IMR-90 (cell line): ENCODE results near the gene GABBR2. TPM values are rescaled to one million over a fixed set of nuclear protein-coding genes. Genes with fewer than 3 reads are reported as not detected.

ENCODE experiments used
- ATAC-seq: fragments of 200-7000 bp; cut with Tn5 transposase; 2 replicates; pipeline ENCODE4 v1.9.1; 2020; ENCODE audit warnings: low read depth, mild to moderate bottlenecking, moderate library complexity
- BruUV-seq: library from RNA; stranded (reverse); fragments of 400-500 nt; replicated peaks from 2 replicates; lab custom pipeline; 2021; lab: Mats Ljungman, UMichigan
- CTCF ChIA-PET: fragments of 300-600 bp; formaldehyde crosslinking; extraction: SDS; loops from one replicate; lab custom pipeline; 2021; ENCODE audit warnings: antibody characterized with exemption; lab: Yijun Ruan, JAX
- POLR2A ChIA-PET: fragments of 300-600 bp; sonication (Branson Sonifier 250); formaldehyde crosslinking; loops from one replicate; lab custom pipeline; 2022; ENCODE audit warnings: antibody characterized with exemption; ENCODE audit not compliant: unreplicated experiment; lab: Charles Lee
- DNase-seq: peaks from one replicate; pipeline ENCODE4 v3.0.0; 2013
- H2AFZ ChIP-seq: replicated peaks from 2 replicates; pipeline ENCODE3; 2013; ENCODE audit warnings: low read length, mild to moderate bottlenecking; ENCODE audit not compliant: poor library complexity
- H2AK5ac ChIP-seq: 2 replicates; pipeline ENCODE4 v1.6.1; 2013; ENCODE audit warnings: low read depth, low read length, inconsistent platforms
- H2AK9ac ChIP-seq: replicated peaks from 2 replicates; pipeline ENCODE3; 2013; ENCODE audit warnings: mild to moderate bottlenecking, low read depth, low read length, moderate library complexity; ENCODE audit not compliant: poor library complexity
- H2BK120ac ChIP-seq: 2 replicates; pipeline ENCODE4 v1.6.1; 2013; ENCODE audit warnings: low read depth, low read length, inconsistent platforms
- H2BK15ac ChIP-seq: 3 replicates; pipeline ENCODE4 v1.6.1; 2013; ENCODE audit warnings: low read depth, low read length, inconsistent platforms
- H2BK20ac ChIP-seq: 2 replicates; pipeline ENCODE4 v1.6.1; 2013; ENCODE audit warnings: low read depth, mild to moderate bottlenecking, inconsistent platforms, low read length, moderate library complexity
- H2BK5ac ChIP-seq: 2 replicates; pipeline ENCODE4 v1.6.1; 2013; ENCODE audit warnings: mild to moderate bottlenecking, low read depth, low read length, inconsistent platforms; ENCODE audit not compliant: poor library complexity, severe bottlenecking
- H3K14ac ChIP-seq: replicated peaks from 2 replicates; pipeline ENCODE4 v1.6.1; 2013; ENCODE audit warnings: low read depth, low read length, inconsistent platforms
- H3K18ac ChIP-seq: 2 replicates; pipeline ENCODE4 v1.6.1; 2013; ENCODE audit warnings: low read depth, low read length, control low read depth
- H3K23ac ChIP-seq: 2 replicates; pipeline ENCODE4 v1.6.1; 2013; ENCODE audit warnings: low read depth, low read length, inconsistent platforms
- H3K27ac ChIP-seq: 2 replicates; pipeline ENCODE4 v1.5.1; 2013; ENCODE audit warnings: mild to moderate bottlenecking, control low read depth, low read length; ENCODE audit not compliant: insufficient read depth
- H3K27me3 ChIP-seq: 2 replicates; pipeline ENCODE4 v1.6.1; 2013; ENCODE audit warnings: low read length; ENCODE audit not compliant: control insufficient read depth, insufficient read depth
- H3K36me3 ChIP-seq: 2 replicates; pipeline ENCODE4 v1.6.1; 2013; ENCODE audit warnings: low read length, mixed read lengths; ENCODE audit not compliant: control insufficient read depth, insufficient read depth
- H3K4ac ChIP-seq: 2 replicates; pipeline ENCODE4 v1.6.1; 2013; ENCODE audit warnings: low read depth, low read length, inconsistent platforms
- H3K4me1 ChIP-seq: 2 replicates; pipeline ENCODE4 v1.6.1; 2013; ENCODE audit warnings: low read length, mixed read lengths; ENCODE audit not compliant: control insufficient read depth, insufficient read depth
- H3K4me2 ChIP-seq: 2 replicates; pipeline ENCODE4 v1.6.1; 2013; ENCODE audit warnings: low read depth, mild to moderate bottlenecking, control low read depth, low read length, moderate library complexity
- H3K4me3 ChIP-seq: 2 replicates; pipeline ENCODE4 v1.5.1; 2013; ENCODE audit warnings: low read depth, mild to moderate bottlenecking, control low read depth, low read length, moderate library complexity; ENCODE audit not compliant: insufficient read depth
- H3K56ac ChIP-seq: 2 replicates; pipeline ENCODE4 v1.6.1; 2013; ENCODE audit warnings: low read length, inconsistent platforms; ENCODE audit not compliant: insufficient read depth; ENCODE audit errors: extremely low read depth
- H3K79me1 ChIP-seq, 2 experiments: 2 replicates each; pipeline ENCODE4 v1.6.1; 2013; ENCODE audit warnings: low read length in 2 of 2, inconsistent platforms in 1 of 2, low read depth in 1 of 2
- H3K9ac ChIP-seq: 2 replicates; pipeline ENCODE4 v1.6.1; 2013; ENCODE audit warnings: low read depth, low read length, control low read depth
- H3K9me1 ChIP-seq: 2 replicates; pipeline ENCODE4 v1.6.1; 2013; ENCODE audit warnings: low read length, inconsistent platforms; ENCODE audit not compliant: insufficient read depth
- H3K9me3 ChIP-seq: 2 replicates; pipeline ENCODE4 v1.6.1; 2013; ENCODE audit warnings: low read length; ENCODE audit not compliant: control insufficient read depth, insufficient read depth
- H4K20me1 ChIP-seq: 2 replicates; pipeline ENCODE4 v1.6.1; 2013; ENCODE audit warnings: low read length, inconsistent platforms; ENCODE audit not compliant: insufficient read depth
- H4K5ac ChIP-seq: 2 replicates; pipeline ENCODE4 v1.6.1; 2013; ENCODE audit warnings: mild to moderate bottlenecking, low read depth, low read length, control low read depth
- H4K8ac ChIP-seq, 2 experiments: 2 replicates each; pipeline ENCODE4 v1.6.1; 2013; ENCODE audit warnings: low read depth in 2 of 2, low read length in 2 of 2, control low read depth in 1 of 2, inconsistent platforms in 1 of 2
- H4K91ac ChIP-seq: 2 replicates; pipeline ENCODE4 v1.6.1; 2013; ENCODE audit warnings: low read depth, low read length, inconsistent platforms; ENCODE audit not compliant: insufficient read depth
- BHLHE40 ChIP-seq: fragments of 150-350 bp; IDR thresholded peaks from 2 replicates; pipeline ENCODE4 v1.6.1; 2016; ENCODE audit warnings: mild to moderate bottlenecking, low read depth, low read length
- POLR2A ChIP-seq: IDR thresholded peaks from 2 replicates; pipeline ENCODE4 v1.6.1; 2012; ENCODE audit warnings: mild to moderate bottlenecking, low read depth, low read length
- RFX5 ChIP-seq: IDR thresholded peaks from 2 replicates; pipeline ENCODE4 v1.8.0; 2012; ENCODE audit warnings: low read depth, mild to moderate bottlenecking, low read length, moderate library complexity
- SMC3 ChIP-seq: fragments of 150-350 bp; IDR thresholded peaks from 2 replicates; pipeline ENCODE4 v1.6.1; 2016; ENCODE audit warnings: low read depth, mild to moderate bottlenecking, antibody characterized with exemption, low read length, moderate library complexity
- WGBS, 2 experiments: methylation state at CpG; one replicate each; pipeline versions ENCODE4 v1.1.5 to v1.1.7; 2013; ENCODE audit warnings: missing lambda C conversion rate in 2 of 2; ENCODE audit not compliant: insufficient read length in 1 of 2; ENCODE audit errors: extremely low coverage in 2 of 2; 5-methylcytosine and 5-hydroxymethylcytosine counted together
- dilution Hi-C: fragments of 300-500 bp; cut with HindIII; formaldehyde crosslinking; loops from one replicate; pipeline ENCODE4 v1.14.3; 2018; ENCODE audit warnings: low sequenced_read_pairs; ENCODE audit not compliant: unreplicated experiment
- in situ Hi-C: fragments of 300-500 bp; cut with MboI; formaldehyde crosslinking; loops from 3 replicates; pipeline ENCODE4 v1.14.3; 2019; ENCODE audit warnings: low sequenced_read_pairs, inconsistent platforms, mixed read lengths
- intact Hi-C: fragments of 100-400 bp; cut with micrococcal nuclease; formaldehyde crosslinking; loops from 2 replicates; pipeline ENCODE4 v1.10.0; 2022
- polyA plus RNA-seq, 3 experiments: library from polyadenylated mRNA; depleted of rRNA; stranded (reverse); fragments of >200 nt; gene quantifications; 2 replicates each; pipeline ENCODE4 v1.2.3, GENCODE V29; 2012; ENCODE audit warnings: low replicate concordance in 1 of 3
- total RNA-seq: library from RNA; depleted of rRNA; stranded (reverse); fragments of >200 nt; gene quantifications from 2 replicates; pipeline ENCODE4 v1.2.3, GENCODE V29; 2012
- TF ChIP-seq, protein P1 (sequence below): fragments of 150-350 bp; IDR thresholded peaks from 2 replicates; pipeline ENCODE4 v1.6.1; 2016; ENCODE audit warnings: low read depth, mild to moderate bottlenecking, low read length, moderate library complexity, borderline replicate concordance

GABBR2 gene
- total and polyA plus RNA-seq, 2 of the 4 experiments (the other 2 are of a cell fraction): 14.2 to 20.3 TPM

DNA sequence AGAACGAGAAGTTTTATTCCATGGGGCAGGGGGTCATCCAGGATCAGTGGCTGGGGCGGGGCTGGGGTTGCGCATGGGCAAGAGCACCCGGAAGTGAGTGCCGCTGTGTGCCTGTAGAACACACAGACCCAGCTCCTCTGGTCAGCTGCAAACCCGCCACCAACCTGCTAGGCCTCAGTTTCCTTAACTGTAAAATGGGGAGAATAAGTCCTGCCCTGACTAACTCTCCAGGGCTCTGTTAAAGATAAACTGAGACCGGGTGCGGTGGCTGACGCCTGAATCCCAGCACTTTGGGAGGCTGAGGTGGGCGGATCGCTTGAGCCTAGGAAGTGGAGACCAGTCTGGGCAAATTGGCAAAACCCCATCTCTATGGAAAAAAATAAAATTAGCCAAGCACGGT lies 152.2 kb downstream of the GABBR2 start:
- Histone ChIP-seq H2AFZ (no peak overlapping the region), H4K5ac (no peak overlapping the region), H3K4me1 (peaks cover 13% of the 10 kb centered on the region), H3K27me3 (no peaks in the 10 kb centered on the region), H2AK9ac (no peak overlapping the region), H3K9me3 (no peaks in the 10 kb centered on the region), H3K18ac (no peak overlapping the region), H2BK20ac (no peak overlapping the region), H3K4ac (no peak overlapping the region), H3K23ac (no peak overlapping the region), H3K27ac (no peak overlapping the region), H3K9me1 (peaks cover 8% of the 10 kb centered on the region), H4K91ac (no peak overlapping the region), H2BK15ac (no peak overlapping the region), H2BK5ac (no peak overlapping the region), H2AK5ac (no peak overlapping the region), H3K4me2 (no peak overlapping the region), H3K14ac (no peak overlapping the region), H4K8ac (no peak overlapping the region), H3K4me3 (no peak overlapping the region), H3K9ac (no peak overlapping the region), H2BK120ac (no peak overlapping the region), H4K20me1 (peaks cover 3% of the 10 kb centered on the region; the same call in 1 of the 2 replicates), H3K36me3 (no peaks in the 10 kb centered on the region), H3K56ac (no peak overlapping the region), H3K79me1 (peaks cover 3 to 30% of the 10 kb centered on the region in 2 experiments; a peak in 2 of 4 replicates)
- in situ Hi-C loops: no loop called here
- no peak for TF ChIP-seq BHLHE40
- no peak for TF ChIP-seq SMC3
- TF ChIP-seq POLR2A: no peak
- TF ChIP-seq RFX5: no peak
- TF ChIP-seq, protein P1, sequence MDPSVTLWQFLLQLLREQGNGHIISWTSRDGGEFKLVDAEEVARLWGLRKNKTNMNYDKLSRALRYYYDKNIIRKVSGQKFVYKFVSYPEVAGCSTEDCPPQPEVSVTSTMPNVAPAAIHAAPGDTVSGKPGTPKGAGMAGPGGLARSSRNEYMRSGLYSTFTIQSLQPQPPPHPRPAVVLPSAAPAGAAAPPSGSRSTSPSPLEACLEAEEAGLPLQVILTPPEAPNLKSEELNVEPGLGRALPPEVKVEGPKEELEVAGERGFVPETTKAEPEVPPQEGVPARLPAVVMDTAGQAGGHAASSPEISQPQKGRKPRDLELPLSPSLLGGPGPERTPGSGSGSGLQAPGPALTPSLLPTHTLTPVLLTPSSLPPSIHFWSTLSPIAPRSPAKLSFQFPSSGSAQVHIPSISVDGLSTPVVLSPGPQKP: no peak
- intact Hi-C loops: loop anchor here (10.0 kb wide), 1 partner anchor 242 kb away; no protein-coding TSS in a partner anchor
- CTCF ChIA-PET: no interaction called here
- no TSS peak for BruUV-seq
- ATAC-seq (no peak), DNase-seq (no peak)
- POLR2A ChIA-PET: no interaction called here
- WGBS, 2 experiments: no CpG with 5 or more reads among the region's 12 CpGs
- dilution Hi-C loops: no loop called here
